WTC11 (cell line): ENCODE data around the gene MAML2. TPM values are rescaled to one million over a fixed set of nuclear protein-coding genes. Genes with fewer than 3 reads are reported as not detected.

ENCODE experiments used
- ATAC-seq: fragments of 200-7000 bp; cut with Tn5 transposase; 2 replicates; pipeline ENCODE4 v1.10.0; 2021; ENCODE audit warnings: mild to moderate bottlenecking, moderate library complexity
- CTCF ChIA-PET: fragments of 300-600 bp; sonication (Branson Sonifier 250); formaldehyde crosslinking; loops from one replicate; lab custom pipeline; 2021; ENCODE audit warnings: antibody characterized with exemption; lab: Charles Lee
- POLR2A ChIA-PET: fragments of 350-600 bp; sonication (Branson Sonifier 250); formaldehyde crosslinking; loops from one replicate; lab custom pipeline; 2021; ENCODE audit warnings: antibody characterized with exemption; lab: Charles Lee
- DNase-seq: peaks from one replicate; pipeline ENCODE4 v3.0.0; 2021; ENCODE audit warnings: low spot score
- H3K27ac Mint-ChIP-seq: 2 replicates; pipeline ENCODE4 v1.8.0; 2021; ENCODE audit warnings: mixed read lengths
- H3K27me3 Mint-ChIP-seq: 2 replicates; pipeline ENCODE4 v1.8.0; 2021; ENCODE audit warnings: low read depth, mild to moderate bottlenecking, moderate library complexity, mixed read lengths
- H3K36me3 Mint-ChIP-seq: 2 replicates; pipeline ENCODE4 v1.8.0; 2021; ENCODE audit warnings: mixed read lengths
- H3K4me1 Mint-ChIP-seq: 2 replicates; pipeline ENCODE4 v1.8.0; 2022; ENCODE audit warnings: mixed read lengths
- H3K4me3 Mint-ChIP-seq: 2 replicates; pipeline ENCODE4 v1.8.0; 2021; ENCODE audit warnings: mild to moderate bottlenecking, moderate library complexity, mixed read lengths
- H3K9me3 Mint-ChIP-seq: 2 replicates; pipeline ENCODE4 v1.8.0; 2021; ENCODE audit warnings: mixed read lengths
- AFF4 ChIP-seq: sonication (generic); formaldehyde crosslinking; IDR thresholded peaks from 2 replicates; pipeline ENCODE4 v1.8.1; 2023; ENCODE audit warnings: mild to moderate bottlenecking, missing genetic modification reagents, borderline replicate concordance
- ARID4B ChIP-seq: sonication (generic); formaldehyde crosslinking; IDR thresholded peaks from 2 replicates; pipeline ENCODE4 v1.8.0; 2023; ENCODE audit warnings: missing genetic modification reagents, mild to moderate bottlenecking, borderline replicate concordance
- CBFB ChIP-seq: sonication (generic); formaldehyde crosslinking; IDR thresholded peaks from 2 replicates; pipeline ENCODE4 v1.8.1; 2022; ENCODE audit warnings: mild to moderate bottlenecking, low read depth, missing genetic modification reagents
- E2F5 ChIP-seq: sonication (generic); formaldehyde crosslinking; IDR thresholded peaks from 2 replicates; pipeline ENCODE4 v1.8.1; 2022; ENCODE audit warnings: mild to moderate bottlenecking, moderate library complexity, missing genetic modification reagents
- GRHL2 ChIP-seq: fragments of 250-450 bp; sonication (Bioruptor Pico); IDR thresholded peaks from 2 replicates; pipeline ENCODE4 v1.8.0; 2022; ENCODE audit warnings: mild to moderate bottlenecking, moderate library complexity; ENCODE audit not compliant: insufficient replicate concordance, severe bottlenecking
- GTF2I ChIP-seq: fragments of 250-450 bp; sonication (Bioruptor Pico); conservative IDR thresholded peaks from 2 replicates; pipeline ENCODE4 v1.4.0; 2021; ENCODE audit warnings: mild to moderate bottlenecking
- HMGXB4 ChIP-seq: sonication (generic); formaldehyde crosslinking; IDR thresholded peaks from 2 replicates; pipeline ENCODE4 v1.8.1; 2023; ENCODE audit warnings: mild to moderate bottlenecking, moderate library complexity, missing genetic modification reagents
- JUN ChIP-seq: sonication (generic); formaldehyde crosslinking; IDR thresholded peaks from 2 replicates; pipeline ENCODE4 v1.8.0; 2023; ENCODE audit warnings: mild to moderate bottlenecking, missing genetic modification reagents
- KAT7 ChIP-seq: sonication (generic); formaldehyde crosslinking; IDR thresholded peaks from 2 replicates; pipeline ENCODE4 v1.8.1; 2023; ENCODE audit warnings: missing genetic modification reagents, mild to moderate bottlenecking, borderline replicate concordance
- NR1H2 ChIP-seq: sonication (generic); formaldehyde crosslinking; IDR thresholded peaks from 2 replicates; pipeline ENCODE4 v1.9.0; 2021; ENCODE audit warnings: mild to moderate bottlenecking, moderate library complexity, missing genetic modification reagents
- OVOL2 ChIP-seq: fragments of 250-450 bp; sonication (Bioruptor Pico); IDR thresholded peaks from 2 replicates; pipeline ENCODE4 v1.9.0; 2021; ENCODE audit warnings: mild to moderate bottlenecking, borderline replicate concordance
- PRRX2 ChIP-seq: fragments of 250-450 bp; sonication (Bioruptor Pico); IDR thresholded peaks from 2 replicates; pipeline ENCODE4 v1.8.0; 2021; ENCODE audit warnings: mild to moderate bottlenecking
- SP1 ChIP-seq: sonication (generic); formaldehyde crosslinking; conservative IDR thresholded peaks from 2 replicates; pipeline ENCODE4 v1.8.1; 2022; ENCODE audit warnings: missing genetic modification reagents
- TEAD4 ChIP-seq: sonication (generic); formaldehyde crosslinking; IDR thresholded peaks from 2 replicates; pipeline ENCODE4 v1.8.0; 2022; ENCODE audit warnings: mild to moderate bottlenecking, missing genetic modification reagents
- ZMAT4 ChIP-seq: fragments of 250-450 bp; sonication (Bioruptor Pico); IDR thresholded peaks from 2 replicates; pipeline ENCODE4 v1.9.0; 2021; ENCODE audit warnings: mild to moderate bottlenecking
- ZNF263 ChIP-seq: sonication (generic); formaldehyde crosslinking; IDR thresholded peaks from 2 replicates; pipeline ENCODE4 v1.8.1; 2022; ENCODE audit warnings: low read depth, mild to moderate bottlenecking, moderate library complexity, missing genetic modification reagents
- ZNF281 ChIP-seq: sonication (generic); formaldehyde crosslinking; IDR thresholded peaks from 2 replicates; pipeline ENCODE4 v1.8.0; 2023; ENCODE audit warnings: mild to moderate bottlenecking, missing genetic modification reagents
- ZNF396 ChIP-seq: fragments of 250-450 bp; sonication (Bioruptor Pico); IDR thresholded peaks from 2 replicates; pipeline ENCODE4 v1.8.0; 2021; ENCODE audit warnings: mild to moderate bottlenecking, moderate library complexity, borderline replicate concordance
- ZNF671 ChIP-seq: fragments of 250-450 bp; sonication (Bioruptor Pico); IDR thresholded peaks from 2 replicates; pipeline ENCODE4 v1.8.0; 2021; ENCODE audit warnings: mild to moderate bottlenecking
- total RNA-seq: library from RNA; stranded (reverse); gene quantifications from 3 replicates; pipeline ENCODE4 v1.2.3, GENCODE V29; 2021

MAML2 gene
- total RNA-seq, 1 experiment from 2014 or later = 8.1 TPM

GRCh38 chr11:95991545-95991944 is 351.4 kb downstream of the MAML2 start:
- Mint-ChIP-seq H3K4me3 (no peak overlapping the region), H3K27me3 (no peaks in the 10 kb centered on the region), H3K9me3 (no peaks in the 10 kb centered on the region), H3K4me1 (peaks cover 46% of the 10 kb centered on the region), H3K27ac (0 out of 2 replicates have a peak overlapping the region, but pooled peaks have one; percentile 83), H3K36me3 (no peaks in the 10 kb centered on the region)
- DNase-seq (no peak), ATAC-seq (no peak; the same call in 1 of the 2 replicates)
- ChIA-PET CTCF (no interaction called here), POLR2A (no interaction called here)
- no peak for TF ChIP-seq GTF2I (CRISPR knock-in tag)
- no peak for TF ChIP-seq OVOL2 (CRISPR knock-in tag)
- TF ChIP-seq ZMAT4 (CRISPR knock-in tag) = no peak
- no peak for TF ChIP-seq ARID4B (CRISPR knock-in tag)
- no peak for TF ChIP-seq PRRX2
- no peak for TF ChIP-seq JUN (CRISPR knock-in tag)
- TF ChIP-seq KAT7 = no peak
- TF ChIP-seq ZNF263 (CRISPR knock-in tag) = no peak

GRCh38 chr11:95991101-95991500 is 351.9 kb downstream of the MAML2 start:
- CTCF ChIA-PET = no interaction called here
- Mint-ChIP-seq H3K27me3 (no peaks in the 10 kb centered on the region), H3K4me3 (no peak overlapping the region), H3K9me3 (no peaks in the 10 kb centered on the region), H3K4me1 (peaks cover 46% of the 10 kb centered on the region), H3K36me3 (no peaks in the 10 kb centered on the region), H3K27ac (no peak overlapping the region)
- no peak for DNase-seq
- POLR2A ChIA-PET = no interaction called here
- no peak for ATAC-seq
- TF ChIP-seq E2F5 (CRISPR knock-in tag) = no peak
- TF ChIP-seq TEAD4 (CRISPR knock-in tag) = no peak
- no peak for TF ChIP-seq CBFB (CRISPR knock-in tag)

GRCh38 chr11:95989780-95990179 is 353.2 kb downstream of the MAML2 start:
- ChIA-PET CTCF (interaction anchor here (1.2 kb wide), 1 partner anchor 353 kb away, joined by 6 read pairs; the partner anchor contains the start of gene MAML2), POLR2A (no interaction called here)
- Mint-ChIP-seq H3K27ac (no peak overlapping the region), H3K9me3 (no peaks in the 10 kb centered on the region), H3K4me1 (peaks cover 46% of the 10 kb centered on the region), H3K27me3 (no peaks in the 10 kb centered on the region), H3K4me3 (no peak overlapping the region), H3K36me3 (no peaks in the 10 kb centered on the region)
- ATAC-seq (no peak), DNase-seq (no peak)
- TF ChIP-seq SP1 (CRISPR knock-in tag) (no peak), GRHL2 (no peak), JUN (CRISPR knock-in tag) (no peak), AFF4 (CRISPR knock-in tag) (no peak), HMGXB4 (CRISPR knock-in tag) (no peak), ZNF396 (CRISPR knock-in tag) (no peak), NR1H2 (CRISPR knock-in tag) (no peak), ZNF671 (CRISPR knock-in tag) (no peak), ZNF281 (CRISPR knock-in tag) (no peak)
